HG03521 (cell line): ENCODE data around the gene MS4A6A.
"Not testable (repeated sequence)": the region's sequence is repeated elsewhere in the genome, so short reads cannot be mapped to it uniquely, and the experiment has no call there.

Source experiments
- ATAC-seq: cut with Tn5 transposase; IDR thresholded peaks from one replicate; pipeline ENCODE4 v1.9.1; 2021; ENCODE audit warnings: mild to moderate bottlenecking, moderate library complexity; ENCODE audit not compliant: unreplicated experiment

Gene MS4A6A

DNA sequence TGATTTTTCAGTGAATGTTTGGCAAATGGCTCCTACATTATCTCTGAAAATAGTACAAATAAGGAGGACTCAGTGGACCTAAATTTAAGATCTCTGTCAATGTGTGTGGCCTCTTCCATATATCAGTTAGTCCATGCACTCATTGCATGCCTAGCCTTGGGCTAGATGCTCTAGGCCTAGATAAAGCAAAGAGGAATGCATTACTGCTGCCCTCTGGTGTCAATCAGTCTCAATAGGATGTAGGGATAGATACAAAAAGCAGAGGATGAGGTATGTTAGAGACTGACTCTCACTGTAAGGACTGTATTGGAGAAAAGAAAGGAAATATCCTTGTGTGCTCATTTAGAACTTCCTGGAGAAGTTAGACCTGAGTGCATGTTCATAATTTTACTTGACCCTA is 52.4 kb downstream of the MS4A6A start:
- no peak for ATAC-seq

DNA sequence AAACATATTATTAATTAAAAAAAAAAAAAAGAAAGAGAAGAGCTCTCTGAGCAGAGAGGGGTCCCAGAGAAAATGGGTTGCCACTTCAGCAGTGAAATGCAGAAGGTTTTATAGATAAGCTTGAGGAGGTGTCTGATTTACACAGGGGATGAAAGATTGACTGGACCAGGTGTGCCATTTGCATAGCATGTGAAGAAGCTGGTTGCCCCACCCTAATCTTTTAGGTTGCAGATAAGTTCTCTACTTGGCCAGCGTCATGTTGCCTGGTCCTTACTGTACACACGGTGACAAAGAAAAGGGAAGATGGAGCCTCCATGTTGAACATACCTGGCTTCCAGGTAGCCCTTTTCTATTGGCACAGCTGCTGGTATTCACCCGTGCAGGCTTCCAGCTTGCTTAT is 53.0 kb downstream of the MS4A6A start:
- ATAC-seq: no peak

DNA sequence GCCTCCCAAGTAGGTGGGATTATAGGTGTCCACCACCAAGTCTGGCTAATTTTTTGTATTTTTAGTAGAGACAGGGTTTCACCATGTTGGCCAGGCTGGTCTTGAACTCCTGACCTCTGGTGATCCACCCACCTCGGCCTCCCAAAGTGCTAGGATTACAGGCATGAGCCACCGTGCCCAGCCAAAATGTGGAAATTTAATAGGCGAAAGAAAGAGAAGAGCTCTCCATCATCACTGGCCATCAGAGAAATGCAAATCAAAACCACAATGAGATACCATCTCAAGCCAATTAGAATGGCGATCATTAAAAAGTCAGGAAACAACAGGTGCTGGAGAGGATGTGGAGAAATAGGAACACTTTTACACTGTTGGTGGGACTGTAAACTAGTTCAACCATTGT is 54.0 kb downstream of the MS4A6A start:
- not testable (repeated sequence) for ATAC-seq

- no peak for ATAC-seq
These were observed 54.5 kb downstream of the MS4A6A start for GRCh38 chr11:60128376-60128775.

GRCh38 chr11:60127311-60127811 is 55.5 kb downstream of the MS4A6A start:
- no peak for ATAC-seq

DNA sequence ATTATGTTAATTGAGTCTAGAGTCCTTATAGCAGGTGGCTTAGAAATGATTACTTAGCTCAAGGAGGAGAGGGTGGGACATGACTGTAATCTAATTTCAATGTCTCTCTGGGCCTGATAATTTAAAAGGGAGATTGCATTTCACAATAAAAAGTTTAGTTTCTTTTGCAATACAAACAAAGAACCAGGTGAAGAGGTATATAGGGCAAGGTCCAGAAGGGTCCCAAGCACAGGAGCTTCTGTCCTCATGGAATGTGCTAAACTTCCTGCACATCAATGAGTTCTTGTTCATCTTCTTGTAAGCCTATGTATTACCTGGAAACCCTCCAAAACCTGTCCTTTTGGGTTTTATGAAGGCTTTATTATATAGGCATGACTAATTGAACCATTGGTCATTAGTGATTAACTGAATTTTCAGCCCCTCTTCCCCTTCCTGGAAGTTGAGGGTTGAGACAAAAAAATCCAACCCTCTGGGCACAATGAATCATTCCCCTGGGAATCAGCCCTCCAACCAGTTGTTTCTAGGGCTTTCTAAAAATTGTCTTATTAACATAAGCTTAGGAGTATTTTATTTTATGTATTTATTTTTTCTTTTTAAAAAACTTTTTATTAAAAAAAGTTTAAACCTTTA is 56.8 kb downstream of the MS4A6A start:
- ATAC-seq: no peak

GRCh38 chr11:60124802-60125432 is 58.0 kb downstream of the MS4A6A start:
- no peak for ATAC-seq
